GM21526 (cell line): ENCODE measurements around the gene PNPLA7.

ENCODE experiments used
- ATAC-seq: cut with Tn5 transposase; IDR thresholded peaks from one replicate; pipeline ENCODE4 v1.9.1; 2021; ENCODE audit warnings: moderate library complexity; ENCODE audit not compliant: unreplicated experiment, low FRiP score

Gene PNPLA7

DNA sequence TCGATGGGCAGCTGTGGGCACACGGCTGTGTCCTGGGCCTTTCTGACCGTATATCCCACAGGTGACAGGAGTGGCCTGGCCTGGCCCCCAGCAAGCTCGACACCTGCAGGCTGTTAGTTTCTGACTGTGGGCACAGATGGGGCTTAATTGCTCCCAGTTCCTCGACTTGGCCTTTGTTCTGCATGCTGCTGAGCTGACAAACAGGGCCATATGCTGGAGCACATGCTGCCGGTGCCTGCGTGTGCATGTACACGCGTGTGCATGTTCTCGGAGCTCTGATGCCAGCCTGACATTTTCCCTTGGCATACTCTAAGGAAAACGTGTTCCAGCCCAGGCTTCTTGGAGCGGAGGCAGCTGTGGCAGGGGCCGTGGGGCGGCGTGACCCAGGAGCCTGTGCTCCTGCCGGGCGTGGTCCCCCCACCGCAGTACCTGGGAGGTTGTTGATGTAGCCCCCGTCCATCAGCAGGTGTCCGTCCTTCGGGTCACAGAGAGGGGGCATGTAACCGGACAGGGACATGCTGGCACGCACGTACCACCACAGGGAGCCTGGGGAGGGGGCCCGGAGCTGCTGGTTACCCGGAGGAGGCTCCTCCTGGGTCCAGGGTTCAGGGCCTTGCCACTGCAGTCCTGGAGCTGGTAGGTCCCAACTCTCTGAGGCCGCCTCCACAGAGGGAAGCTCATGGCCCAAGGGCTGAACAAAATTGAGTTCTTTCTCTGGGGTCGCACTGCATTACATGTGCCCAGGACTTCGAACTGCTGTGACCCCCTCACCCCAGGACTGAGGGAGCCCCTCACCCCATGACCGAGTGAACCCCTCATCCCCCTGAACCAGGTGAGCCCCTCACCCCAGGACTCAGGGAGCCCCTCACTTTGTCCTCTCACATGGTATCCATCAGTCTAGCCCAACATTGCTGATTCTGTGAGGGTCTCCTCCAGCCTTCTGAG lies 86.9 kb downstream of the PNPLA7 start:
- ATAC-seq: no peak

DNA sequence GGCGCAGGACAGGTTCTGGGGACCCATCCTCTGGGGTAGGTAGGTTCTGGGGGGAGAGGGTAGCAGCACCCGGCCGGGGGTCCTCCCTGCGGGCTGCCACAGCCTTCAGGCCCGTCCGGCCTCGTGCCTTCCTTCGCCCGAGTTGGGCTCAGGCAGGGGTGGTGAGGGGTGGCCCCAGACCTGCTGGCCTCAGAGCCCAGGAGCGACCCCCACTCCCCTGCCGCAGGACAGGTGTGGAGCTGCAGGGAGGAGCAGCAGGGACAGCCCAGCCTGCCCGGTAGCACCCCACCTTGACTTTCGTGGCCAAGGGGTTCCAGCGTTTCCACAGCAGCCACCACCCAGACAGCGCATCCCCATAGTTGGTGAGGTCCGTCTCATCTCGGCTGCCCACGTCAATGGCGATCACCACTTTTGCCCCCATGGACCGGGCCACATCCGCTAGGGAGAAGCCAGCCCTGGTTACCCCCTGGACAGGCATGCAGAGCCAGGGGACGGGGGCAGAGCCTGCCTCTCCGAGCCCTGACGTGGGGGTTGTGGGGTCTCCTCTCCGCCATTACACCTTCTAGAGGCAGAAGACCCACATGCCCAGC lies 87.7 kb downstream of the PNPLA7 start:
- ATAC-seq: no peak

DNA sequence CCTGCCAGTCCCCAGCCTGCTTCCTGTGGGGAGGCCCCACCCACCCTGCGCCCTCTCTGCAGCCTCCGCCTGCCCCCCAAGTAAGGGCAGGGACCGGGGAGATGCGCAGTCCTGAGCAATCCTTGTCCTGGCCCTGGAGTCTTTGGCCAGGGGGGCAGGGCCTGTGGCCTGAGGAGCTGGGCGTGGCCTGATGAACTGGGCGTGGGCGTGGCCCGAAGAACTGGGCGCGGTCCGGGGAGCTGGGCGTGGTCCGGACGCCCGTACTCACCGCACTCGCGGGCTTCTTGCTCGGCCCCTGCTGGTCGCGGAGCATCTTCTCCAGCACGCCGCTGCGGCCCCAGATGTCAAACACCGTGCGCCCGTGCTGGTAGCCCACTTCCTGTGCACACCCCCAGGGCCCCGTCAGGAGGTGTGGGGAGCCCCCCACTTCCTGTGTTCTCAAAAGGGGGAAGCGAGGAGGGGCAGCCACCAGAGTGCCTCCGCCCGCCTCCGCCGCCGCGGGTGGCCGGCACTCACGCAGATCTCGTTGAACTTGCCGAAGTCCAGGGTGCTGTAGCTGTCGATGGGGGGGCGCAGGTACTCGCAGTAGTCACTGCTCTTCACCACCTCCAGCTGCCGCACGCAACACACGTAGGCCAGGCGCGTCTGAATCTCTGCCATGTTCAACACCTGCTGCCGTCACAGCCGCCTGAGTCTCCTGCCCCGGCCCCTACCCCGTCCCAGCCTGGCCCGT lies 88.4 kb downstream of the PNPLA7 start:
- ATAC-seq: no peak

DNA sequence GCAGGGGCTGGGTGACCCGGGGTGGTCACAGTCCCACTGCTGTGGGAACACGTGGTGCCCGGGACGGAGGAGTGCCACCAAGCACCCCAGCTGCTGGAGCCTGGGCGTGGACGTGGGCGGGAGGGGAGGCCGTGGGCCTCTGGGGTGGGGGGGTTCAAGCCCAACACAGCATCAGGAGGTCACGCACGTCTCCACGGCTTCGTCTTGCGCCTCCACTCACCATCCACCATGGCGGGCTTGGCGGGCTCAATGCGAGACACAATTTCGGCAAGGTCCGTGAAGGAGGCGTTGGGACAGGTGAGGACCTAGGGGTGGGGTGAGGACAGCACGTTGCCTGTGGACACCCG lies 88.9 kb downstream of the PNPLA7 start:
- ATAC-seq: no peak

DNA sequence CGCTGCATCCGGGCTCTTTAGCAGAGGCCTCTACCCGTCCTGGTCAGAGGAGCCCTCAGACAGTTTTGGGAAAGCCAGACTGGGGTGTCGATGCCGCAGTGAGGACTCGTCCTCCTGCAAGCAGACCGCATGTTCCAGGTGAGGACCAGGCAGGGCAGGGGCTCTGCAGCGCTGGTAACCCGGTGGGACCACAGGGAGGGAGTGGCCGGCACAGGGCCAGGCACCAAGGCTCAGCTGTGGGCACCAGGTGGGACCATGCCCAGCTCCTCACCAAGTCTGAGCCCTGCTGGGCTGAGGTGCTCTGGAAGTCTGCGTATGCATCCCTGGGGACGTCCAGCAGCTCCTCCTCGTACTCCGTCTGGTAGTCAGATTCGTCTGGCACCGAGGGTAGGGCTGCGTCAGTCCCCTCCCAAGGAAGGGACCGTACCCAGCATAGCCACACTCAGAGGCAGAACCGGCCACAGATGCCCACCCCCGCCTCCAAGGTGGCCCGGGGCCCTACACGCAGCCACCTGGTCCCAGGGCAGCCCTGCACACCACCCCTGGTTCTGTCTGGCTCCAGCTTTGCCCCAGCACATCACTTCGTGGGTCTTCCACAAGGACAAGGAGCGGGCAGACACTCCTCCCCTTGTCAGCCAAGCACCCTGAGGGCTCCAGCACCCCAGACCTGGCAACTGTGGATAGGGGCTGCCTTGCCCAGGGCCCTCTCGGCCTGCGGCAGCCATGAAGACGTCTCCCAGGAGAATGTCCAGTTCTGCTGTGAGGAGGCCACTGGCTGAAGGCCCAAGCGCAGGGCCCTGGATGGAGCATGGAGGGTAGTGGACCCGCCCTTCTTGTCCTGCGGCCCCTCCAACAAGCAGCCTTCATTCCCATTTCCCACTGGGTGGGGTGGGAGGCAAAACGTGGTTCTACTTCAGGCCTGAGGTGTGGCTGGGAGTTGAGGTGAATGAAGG lies 89.6 kb downstream of the PNPLA7 start:
- no peak for ATAC-seq

DNA sequence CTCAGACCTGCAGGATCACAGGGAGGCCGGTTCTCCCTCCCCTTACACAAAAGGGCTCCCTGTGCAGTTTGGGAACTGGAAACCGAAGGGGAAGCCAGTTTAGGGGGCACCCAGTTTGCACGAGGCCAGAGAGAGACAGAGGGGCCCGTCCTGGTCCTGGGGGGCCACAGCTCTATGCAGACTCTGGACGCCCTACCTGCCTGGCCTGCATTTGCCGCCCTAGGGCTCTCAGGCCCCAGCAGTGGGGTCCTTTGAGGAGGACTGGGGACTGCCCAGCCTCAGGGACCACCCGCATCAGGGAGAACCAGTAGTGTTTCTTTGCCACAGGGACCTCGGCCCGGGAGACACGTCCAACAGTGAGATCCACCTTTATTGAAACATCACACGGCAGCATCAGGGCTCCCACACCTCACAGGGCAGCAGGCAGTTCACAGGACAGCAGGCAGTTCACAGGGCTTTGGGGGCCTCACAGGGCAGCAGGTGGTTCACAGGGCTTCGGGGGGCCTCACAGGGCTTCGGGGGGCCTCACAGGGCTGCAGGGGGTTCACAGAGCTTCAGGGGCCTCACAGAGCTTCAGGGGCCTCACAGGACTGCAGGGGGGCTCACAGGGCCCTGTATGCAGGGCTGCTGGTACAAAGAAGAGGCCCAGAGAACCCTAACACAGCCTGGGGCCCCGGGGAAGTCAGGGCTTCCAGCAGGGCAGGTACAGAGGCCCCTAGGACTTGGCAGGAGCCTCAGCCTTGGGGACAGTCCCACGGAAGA lies 90.4 kb downstream of the PNPLA7 start:
- ATAC-seq: peak; percentile 3

DNA sequence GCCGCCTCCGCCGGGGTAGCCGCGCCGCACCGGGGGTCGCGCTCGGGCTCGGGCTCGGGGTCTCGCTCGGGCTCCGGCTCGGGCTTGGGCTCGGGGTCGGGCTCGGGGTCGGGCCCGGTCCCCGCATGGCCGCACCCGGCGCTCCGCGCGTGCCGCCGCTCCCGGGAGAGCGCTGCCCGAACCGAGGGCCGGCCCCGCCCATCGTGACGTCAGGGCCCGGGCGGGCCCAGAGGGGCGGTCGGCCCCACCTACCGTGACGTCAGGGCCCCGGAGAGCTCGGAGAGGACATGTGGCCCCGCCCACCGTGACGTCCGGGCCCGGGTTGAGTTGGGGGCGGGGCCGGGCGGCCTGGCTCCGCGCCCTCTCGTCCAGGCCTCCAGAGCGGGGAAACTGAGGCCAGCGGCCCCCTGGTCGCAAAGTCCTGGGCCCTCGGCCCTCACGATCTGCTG lies 91.0 kb downstream of the PNPLA7 start, which contains the start of gene NSMF:
TSS of gene NSMF (minus strand) at position 183 of the 449 bp plus-strand sequence. CDS start 232 bp downstream, outside the sequence.
- peak; percentile 52 for ATAC-seq

DNA sequence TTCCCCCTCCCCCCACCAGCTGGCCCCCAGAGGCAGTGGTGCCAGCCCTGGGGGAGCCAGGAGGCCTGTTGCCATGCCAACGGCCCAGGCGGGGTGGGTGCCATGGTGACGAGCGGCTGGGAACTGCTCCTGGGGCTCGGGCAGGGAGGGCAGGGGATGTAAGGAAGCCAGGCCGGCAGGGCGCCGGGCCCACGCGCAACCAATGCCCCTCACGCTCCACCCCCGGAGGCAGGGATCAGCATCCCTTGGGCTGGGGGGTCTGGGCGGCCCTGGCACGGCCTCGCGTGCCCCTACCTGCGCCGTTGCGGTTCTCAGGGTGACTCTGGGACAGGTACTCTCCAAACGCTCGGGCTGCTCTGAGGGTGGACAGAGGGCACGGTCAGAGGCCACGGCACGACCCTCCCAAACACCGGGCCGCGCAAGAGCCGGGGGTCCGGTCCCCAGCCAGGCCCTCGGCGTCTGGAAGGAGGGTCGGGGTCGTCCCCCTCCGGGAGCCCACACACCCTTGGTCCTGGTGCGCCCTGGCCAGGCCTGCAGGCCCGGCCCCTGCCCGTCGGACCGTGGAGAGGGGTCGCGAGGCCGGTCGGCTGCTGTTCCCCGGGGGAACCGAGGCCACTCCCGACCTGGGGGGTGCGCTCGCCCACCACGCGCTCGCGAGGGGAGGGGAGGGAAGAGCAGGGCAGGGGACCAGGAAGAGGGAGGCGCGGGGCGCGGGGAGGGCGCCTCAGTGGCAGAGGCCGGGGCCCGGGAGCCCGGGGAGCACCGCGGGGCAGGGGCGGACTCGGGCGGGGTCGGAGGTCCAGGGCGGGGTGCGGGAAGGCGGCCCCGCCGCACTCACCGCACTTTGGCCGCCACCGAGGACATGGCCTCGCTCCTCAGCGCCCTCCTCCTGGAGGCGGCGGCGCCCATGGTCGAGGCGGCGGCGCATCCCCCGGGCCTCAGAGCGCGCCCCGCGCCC lies 91.7 kb downstream of the PNPLA7 start:
- ATAC-seq: peak; percentile 12

DNA sequence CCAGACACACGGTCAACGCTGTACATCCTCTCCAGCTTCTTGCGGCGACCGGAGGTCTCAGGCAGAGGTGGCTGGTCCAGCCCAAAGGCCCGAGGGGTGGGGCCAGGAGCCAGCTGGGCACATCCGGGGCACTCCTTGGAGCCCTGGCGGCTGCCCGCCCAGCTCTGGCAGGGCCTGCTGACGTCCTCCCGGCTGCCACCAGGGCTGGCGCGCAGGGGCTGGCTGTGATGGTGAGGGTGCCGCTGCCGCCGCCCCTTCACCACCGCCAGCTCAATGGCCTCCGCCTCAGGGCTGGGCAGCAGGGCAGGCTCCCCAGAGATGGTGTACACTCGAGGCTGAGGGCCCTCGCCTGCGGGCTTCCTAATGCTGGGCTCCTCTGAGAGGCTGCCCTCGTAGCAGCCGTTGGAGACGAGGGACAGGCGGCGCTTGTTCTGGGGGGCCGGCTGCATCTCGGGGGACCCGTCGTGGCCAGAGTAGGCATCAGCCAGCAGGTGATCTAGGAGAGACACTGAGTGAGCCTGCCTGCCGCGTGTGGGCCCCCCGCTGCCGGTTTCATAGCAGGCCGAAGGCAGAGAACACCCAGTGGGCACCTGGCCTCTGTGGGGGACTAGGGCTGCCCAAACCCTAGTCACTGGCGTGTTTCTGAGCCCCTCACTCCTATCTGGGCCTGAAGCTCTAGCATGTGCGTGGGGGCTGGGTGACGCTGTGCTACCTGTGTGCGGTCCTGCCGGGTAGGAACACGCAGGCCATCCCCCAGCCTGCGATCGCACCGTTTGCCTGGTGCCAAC lies 92.6 kb downstream of the PNPLA7 start:
- ATAC-seq: no peak

DNA sequence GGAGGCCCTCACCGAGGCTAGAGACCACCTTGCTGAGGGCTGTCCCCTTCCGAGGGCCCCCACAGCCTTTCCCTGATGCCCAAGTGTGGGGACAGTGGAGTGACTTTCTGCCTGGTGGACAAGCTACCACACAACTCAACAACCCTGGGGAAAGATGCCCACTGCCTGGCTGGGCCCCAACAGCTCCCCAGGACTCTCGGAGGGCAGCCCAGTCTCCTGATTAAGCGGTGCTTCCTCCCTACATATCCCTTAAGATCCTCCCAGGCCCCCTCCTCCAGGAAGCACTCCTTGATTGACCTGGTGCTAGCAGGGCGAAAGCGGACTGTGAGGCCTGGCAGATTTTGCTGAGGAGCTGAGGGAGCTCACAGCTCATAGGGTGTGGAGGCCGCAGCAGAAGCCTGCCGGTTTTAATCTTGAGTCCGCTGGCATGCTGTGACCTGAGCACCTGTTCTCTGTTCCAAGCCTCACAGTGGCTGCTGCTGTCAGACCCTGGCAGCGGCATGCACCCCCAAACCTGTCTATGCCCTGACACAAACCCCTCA lies 93.3 kb downstream of the PNPLA7 start:
- ATAC-seq: no peak

DNA sequence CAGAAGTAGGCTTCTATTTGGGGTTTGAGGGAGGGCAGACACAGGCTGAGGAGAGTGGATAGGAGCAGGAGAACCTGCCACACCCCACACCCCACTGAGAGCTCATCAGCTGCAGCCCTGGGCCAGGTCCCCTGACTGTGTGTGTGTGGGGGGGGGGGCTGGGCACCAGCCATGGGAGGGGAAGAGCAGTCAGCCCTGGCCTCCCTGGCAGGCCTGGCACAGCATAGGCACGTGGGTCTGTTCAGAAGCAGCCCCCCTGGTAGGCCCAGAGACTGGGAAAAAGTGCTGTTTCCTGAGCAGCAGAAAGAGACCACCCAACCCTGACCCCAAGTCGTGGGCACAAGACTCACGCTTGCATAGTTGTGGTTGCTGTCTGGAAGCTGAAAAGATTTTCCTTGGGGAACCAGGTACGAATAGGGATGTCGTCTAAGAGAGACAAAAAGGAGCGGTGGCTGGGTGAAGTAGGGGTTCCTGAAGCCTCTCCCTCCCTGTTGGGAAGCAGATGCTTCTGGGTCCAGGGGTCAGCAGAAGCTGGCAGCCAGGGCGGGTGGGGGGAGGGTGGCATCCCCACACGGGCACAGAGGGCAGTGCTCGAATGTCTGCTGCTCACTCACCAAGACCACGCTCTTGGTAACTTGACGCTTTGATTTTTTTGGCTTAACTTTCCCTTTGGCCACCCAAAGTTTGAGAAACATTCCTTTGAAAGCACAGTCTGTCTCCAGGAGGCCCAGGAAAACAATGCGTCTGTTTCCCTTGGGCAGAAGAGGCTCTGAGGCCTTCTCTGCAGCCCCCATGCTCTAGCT lies 93.9 kb downstream of the PNPLA7 start:
- ATAC-seq: no peak

DNA sequence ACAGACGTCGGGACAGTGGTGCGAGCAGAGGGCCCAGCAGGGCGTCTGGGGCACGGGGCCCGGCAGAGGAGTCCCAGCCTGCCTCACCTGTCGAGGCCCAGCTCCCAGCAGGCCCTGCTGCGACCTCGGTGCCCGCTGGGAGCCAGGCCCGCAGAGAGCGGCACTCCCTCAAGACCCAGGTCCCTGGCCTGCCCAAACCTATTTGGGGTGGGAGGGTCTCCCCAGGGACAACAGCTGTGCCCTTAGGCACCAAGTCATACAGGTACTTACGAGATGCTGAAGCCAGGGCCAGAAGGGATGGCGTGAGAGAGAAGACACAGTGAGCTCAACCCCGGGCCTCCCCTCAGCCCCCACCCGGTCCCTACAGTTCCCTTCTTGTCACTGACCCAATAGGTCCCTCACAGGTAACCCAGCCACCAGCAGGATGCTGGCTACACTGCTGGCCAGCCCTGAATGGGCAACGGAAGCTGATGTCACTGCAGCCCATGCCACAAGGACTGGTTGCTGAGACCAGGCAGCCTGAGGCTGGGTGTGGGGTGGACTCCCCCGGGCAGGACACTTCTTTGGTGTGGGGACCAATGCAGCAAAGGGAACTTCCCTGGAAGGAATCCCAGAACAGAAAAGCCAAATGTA lies 94.7 kb downstream of the PNPLA7 start:
- no peak for ATAC-seq

DNA sequence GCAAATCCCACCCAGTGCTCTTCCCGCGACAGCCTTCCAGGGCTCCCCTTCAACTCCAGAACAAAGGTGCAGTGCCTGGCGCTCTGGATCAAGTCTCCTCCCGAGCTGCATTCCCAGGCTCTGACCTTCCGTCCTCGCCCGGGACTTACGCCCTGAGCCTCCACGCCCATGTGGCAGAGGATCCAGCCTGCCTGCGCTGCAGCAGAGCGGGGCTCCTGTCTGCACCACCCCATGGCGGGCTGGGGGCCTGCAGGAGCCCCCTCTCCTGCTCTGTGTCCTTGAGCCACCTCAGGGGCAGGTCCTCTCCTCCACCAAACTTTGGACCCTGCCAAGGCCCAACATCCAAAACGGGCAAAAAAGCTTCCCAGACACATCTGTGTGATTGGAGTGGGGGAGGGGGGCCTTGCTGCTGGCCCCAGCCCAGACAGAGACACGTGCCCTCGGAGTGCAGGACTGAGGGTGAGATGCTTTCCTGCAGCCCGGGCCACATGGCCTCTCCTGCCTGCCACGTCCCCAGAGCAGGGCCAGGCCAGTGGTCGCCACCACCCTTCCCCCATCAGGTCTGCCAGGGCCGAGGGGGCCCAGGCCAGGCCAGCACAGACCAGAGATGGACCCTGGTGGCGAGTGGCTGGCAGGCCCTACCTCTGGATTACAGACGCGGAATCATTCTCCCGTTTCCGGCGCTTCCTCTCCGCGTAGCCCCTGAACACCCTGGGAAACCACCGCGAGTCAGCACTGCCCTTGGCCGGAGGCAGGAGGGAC lies 95.4 kb downstream of the PNPLA7 start:
- no peak for ATAC-seq

DNA sequence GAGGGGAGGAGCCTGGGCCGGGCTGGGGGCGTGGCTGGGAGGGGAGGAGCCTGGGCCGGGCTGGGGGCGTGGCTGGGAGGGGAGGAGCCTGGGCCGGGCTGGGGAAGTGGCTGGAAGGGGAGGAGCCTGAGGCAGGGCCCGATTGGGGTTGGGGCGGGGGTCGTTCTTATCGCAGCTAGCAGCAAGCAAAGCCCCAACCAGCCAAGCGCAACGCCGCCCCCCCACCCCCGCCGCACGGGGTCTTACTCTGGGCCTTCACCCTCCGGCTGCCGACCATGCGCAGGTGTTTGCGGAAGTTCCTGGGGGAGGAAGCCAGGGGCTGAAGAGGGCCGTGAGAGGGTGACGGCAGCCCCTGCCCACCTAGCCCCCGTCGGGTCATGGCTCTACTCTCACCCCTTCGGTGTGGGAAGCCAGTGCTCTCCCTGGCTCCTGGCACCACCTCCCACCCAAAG lies 96.0 kb downstream of the PNPLA7 start:
- no peak for ATAC-seq

DNA sequence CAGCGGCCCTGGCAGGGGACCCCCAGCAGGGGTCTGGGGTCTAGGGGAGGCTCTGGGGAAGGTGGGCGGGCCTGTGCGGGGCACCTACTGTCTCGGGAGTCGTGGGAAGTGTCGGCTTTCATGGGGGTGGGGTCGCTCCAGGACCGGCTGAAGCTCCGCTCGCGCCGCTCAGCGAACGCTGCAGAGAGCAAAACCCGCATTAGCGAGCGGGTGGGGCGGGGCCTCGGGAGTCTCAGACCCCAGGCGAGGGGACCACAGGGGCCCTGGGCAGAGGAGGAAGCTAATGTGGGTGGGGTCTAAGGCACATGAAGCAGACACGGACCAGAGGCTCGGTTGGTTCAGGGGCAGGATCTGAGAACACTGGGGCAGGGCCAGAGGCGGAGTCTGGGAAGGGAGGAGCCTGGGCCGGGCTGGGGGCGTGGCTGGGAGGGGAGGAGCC lies 96.5 kb downstream of the PNPLA7 start:
- no peak for ATAC-seq
